IMR-90 (cell line): ENCODE measurements around the gene CENPN. TPM values are rescaled to one million over a fixed set of nuclear protein-coding genes. Genes with fewer than 3 reads are reported as not detected.

Experiments used
- polyA plus RNA-seq, 3 experiments: library from polyadenylated mRNA; depleted of rRNA; stranded (reverse); fragments of >200 nt; gene quantifications; 2 replicates each; pipeline ENCODE4 v1.2.3, GENCODE V29; 2012; ENCODE audit warnings: low replicate concordance in 1 of 3
- total RNA-seq: library from RNA; depleted of rRNA; stranded (reverse); fragments of >200 nt; gene quantifications from 2 replicates; pipeline ENCODE4 v1.2.3, GENCODE V29; 2012
- TF ChIP-seq, protein P1 (sequence below): conservative IDR thresholded peaks from 2 replicates; pipeline ENCODE4 v1.5.1; 2012; ENCODE audit warnings: mild to moderate bottlenecking, low read depth, low read length, improper control_type of control experiment
- TF ChIP-seq, protein P2 (sequence below): fragments of 150-350 bp; IDR thresholded peaks from 2 replicates; pipeline ENCODE4 v1.6.1; 2016; ENCODE audit warnings: low read depth, mild to moderate bottlenecking, low read length, moderate library complexity, borderline replicate concordance

The CENPN gene
- total and polyA plus RNA-seq, 2 of the 4 experiments (the other 2 are of a cell fraction), result 20.5 to 22.8 TPM

DNA sequence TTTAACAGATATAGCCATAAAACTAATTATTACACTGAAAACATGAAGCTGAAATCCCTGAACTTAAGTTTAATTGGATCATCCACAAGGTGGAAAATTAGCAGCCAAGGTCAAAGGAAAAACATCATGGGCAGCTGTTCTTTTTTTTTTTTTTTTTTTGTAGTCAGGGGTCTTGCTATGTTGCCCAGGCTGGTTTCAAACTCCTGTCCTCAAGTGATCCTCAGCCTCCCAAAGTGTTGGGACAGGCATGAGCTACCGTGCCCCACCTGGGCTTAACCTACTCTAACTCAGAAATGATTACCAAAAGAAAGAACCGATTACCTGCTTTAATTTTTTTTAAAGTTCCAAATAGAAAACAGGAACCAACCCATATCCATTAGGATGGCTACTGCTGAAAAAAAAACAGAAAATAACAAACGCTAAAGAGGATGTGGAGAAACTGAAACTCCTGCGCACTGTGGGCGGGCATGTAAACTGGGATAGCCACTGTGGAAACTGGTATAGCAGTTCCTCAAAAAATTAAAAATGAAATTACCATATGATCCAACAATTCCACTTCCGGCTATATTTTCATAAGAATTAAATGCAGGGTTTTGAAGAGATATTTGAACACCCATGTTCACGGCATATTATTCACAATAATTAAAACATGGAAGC is 8.9 kb upstream of the CENPN start (continued):
- TF ChIP-seq, protein P1, sequence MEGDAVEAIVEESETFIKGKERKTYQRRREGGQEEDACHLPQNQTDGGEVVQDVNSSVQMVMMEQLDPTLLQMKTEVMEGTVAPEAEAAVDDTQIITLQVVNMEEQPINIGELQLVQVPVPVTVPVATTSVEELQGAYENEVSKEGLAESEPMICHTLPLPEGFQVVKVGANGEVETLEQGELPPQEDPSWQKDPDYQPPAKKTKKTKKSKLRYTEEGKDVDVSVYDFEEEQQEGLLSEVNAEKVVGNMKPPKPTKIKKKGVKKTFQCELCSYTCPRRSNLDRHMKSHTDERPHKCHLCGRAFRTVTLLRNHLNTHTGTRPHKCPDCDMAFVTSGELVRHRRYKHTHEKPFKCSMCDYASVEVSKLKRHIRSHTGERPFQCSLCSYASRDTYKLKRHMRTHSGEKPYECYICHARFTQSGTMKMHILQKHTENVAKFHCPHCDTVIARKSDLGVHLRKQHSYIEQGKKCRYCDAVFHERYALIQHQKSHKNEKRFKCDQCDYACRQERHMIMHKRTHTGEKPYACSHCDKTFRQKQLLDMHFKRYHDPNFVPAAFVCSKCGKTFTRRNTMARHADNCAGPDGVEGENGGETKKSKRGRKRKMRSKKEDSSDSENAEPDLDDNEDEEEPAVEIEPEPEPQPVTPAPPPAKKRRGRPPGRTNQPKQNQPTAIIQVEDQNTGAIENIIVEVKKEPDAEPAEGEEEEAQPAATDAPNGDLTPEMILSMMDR, result no peak
- TF ChIP-seq, protein P2, sequence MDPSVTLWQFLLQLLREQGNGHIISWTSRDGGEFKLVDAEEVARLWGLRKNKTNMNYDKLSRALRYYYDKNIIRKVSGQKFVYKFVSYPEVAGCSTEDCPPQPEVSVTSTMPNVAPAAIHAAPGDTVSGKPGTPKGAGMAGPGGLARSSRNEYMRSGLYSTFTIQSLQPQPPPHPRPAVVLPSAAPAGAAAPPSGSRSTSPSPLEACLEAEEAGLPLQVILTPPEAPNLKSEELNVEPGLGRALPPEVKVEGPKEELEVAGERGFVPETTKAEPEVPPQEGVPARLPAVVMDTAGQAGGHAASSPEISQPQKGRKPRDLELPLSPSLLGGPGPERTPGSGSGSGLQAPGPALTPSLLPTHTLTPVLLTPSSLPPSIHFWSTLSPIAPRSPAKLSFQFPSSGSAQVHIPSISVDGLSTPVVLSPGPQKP, result no peak
